HEK293 (cell line): ENCODE data around the gene MPHOSPH6.

Experiments
- CTCF ChIA-PET: fragments of 350-600 bp; formaldehyde crosslinking; extraction: SDS; loops from one replicate; lab custom pipeline; 2021; ENCODE audit warnings: antibody characterized with exemption; lab: Yijun Ruan, JAX
- POLR2A ChIA-PET: fragments of 300-600 bp; formaldehyde crosslinking; extraction: SDS; loops from one replicate; lab custom pipeline; 2020; ENCODE audit warnings: antibody characterized with exemption, inconsistent platforms; lab: Yijun Ruan, JAX
- H3K27ac ChIP-seq: fragments of 200-500 bp; sonication (Bioruptor generic); 2 replicates; pipeline ENCODE4 v1.5.1; 2014; ENCODE audit warnings: low read depth, low read length, control low read depth, inconsistent platforms; ENCODE audit errors: extremely low read depth
- H3K36me3 ChIP-seq, 2 experiments: fragments of 200-500 bp in 1 of 2; sonication (Bioruptor generic) in 1 of 2; 1 replicate in 1 of 2; 2 replicates in 1 of 2; pipeline ENCODE4 v1.5.1; 2014 to 2017; ENCODE audit warnings: inconsistent platforms in 2 of 2, low read length in 2 of 2; ENCODE audit not compliant: control insufficient read depth in 2 of 2, insufficient read depth in 1 of 2
- H3K4me1 ChIP-seq: fragments of 200-500 bp; sonication (Bioruptor generic); 2 replicates; pipeline ENCODE4 v1.5.1; 2014; ENCODE audit warnings: mild to moderate bottlenecking, low read length, inconsistent platforms; ENCODE audit not compliant: control insufficient read depth, insufficient read depth
- H3K4me3 ChIP-seq: 2 replicates; pipeline ENCODE4 v1.5.1; 2011; ENCODE audit warnings: low read depth, mild to moderate bottlenecking, control low read depth, low read length, moderate library complexity
- H3K9me3 ChIP-seq: fragments of 200-500 bp; sonication (Bioruptor generic); 2 replicates; pipeline ENCODE4 v1.5.1; 2014; ENCODE audit warnings: low read depth, low read length, inconsistent platforms; ENCODE audit not compliant: control insufficient read depth, insufficient read depth
- GFI1B ChIP-seq: fragments of 450-650 bp; formaldehyde crosslinking; IDR thresholded peaks from 2 replicates; pipeline ENCODE4 v1.5.1; 2016; ENCODE audit warnings: missing biosample characterization, missing genetic modification characterization
- REST ChIP-seq: fragments of 450-650 bp; formaldehyde crosslinking; IDR thresholded peaks from 2 replicates; pipeline ENCODE4 v1.5.1; 2016; ENCODE audit warnings: missing biosample characterization, missing genetic modification characterization
- YY1 ChIP-seq: fragments of 450-650 bp; formaldehyde crosslinking; IDR thresholded peaks from 2 replicates; pipeline ENCODE4 v1.5.1; 2018; ENCODE audit warnings: missing biosample characterization, missing genetic modification characterization
- ZBTB20 ChIP-seq: fragments of 450-650 bp; formaldehyde crosslinking; IDR thresholded peaks from 2 replicates; pipeline ENCODE4 v1.5.1; 2016; ENCODE audit warnings: missing biosample characterization, missing genetic modification characterization
- ZBTB26 ChIP-seq: fragments of 450-650 bp; formaldehyde crosslinking; optimal IDR thresholded peaks from 2 replicates; pipeline ENCODE3; 2016; ENCODE audit warnings: missing biosample characterization, mild to moderate bottlenecking, missing genetic modification characterization
- ZBTB6 ChIP-seq: fragments of 450-650 bp; formaldehyde crosslinking; IDR thresholded peaks from 2 replicates; pipeline ENCODE4 v1.5.1; 2017; ENCODE audit warnings: missing biosample characterization, missing genetic modification characterization
- ZNF10 ChIP-seq: fragments of 450-650 bp; formaldehyde crosslinking; IDR thresholded peaks from 2 replicates; pipeline ENCODE4 v1.5.1; 2017; ENCODE audit warnings: missing biosample characterization, missing genetic modification characterization
- ZNF138 ChIP-seq: fragments of 450-650 bp; formaldehyde crosslinking; IDR thresholded peaks from 2 replicates; pipeline ENCODE4 v1.5.1; 2016; ENCODE audit warnings: missing biosample characterization, missing genetic modification characterization, borderline replicate concordance
- ZNF169 ChIP-seq: fragments of 450-650 bp; formaldehyde crosslinking; IDR thresholded peaks from 2 replicates; pipeline ENCODE4 v1.5.1; 2016; ENCODE audit warnings: missing biosample characterization, missing genetic modification characterization
- ZNF280D ChIP-seq: fragments of 450-650 bp; formaldehyde crosslinking; IDR thresholded peaks from 2 replicates; pipeline ENCODE4 v1.5.1; 2016; ENCODE audit warnings: missing biosample characterization, missing genetic modification characterization
- ZNF324 ChIP-seq: fragments of 450-650 bp; formaldehyde crosslinking; IDR thresholded peaks from 2 replicates; pipeline ENCODE4 v1.5.1; 2016; ENCODE audit warnings: missing biosample characterization, missing genetic modification characterization
- ZNF398 ChIP-seq: fragments of 450-650 bp; formaldehyde crosslinking; IDR thresholded peaks from 2 replicates; pipeline ENCODE4 v1.5.1; 2017; ENCODE audit warnings: missing biosample characterization, missing genetic modification characterization
- ZNF423 ChIP-seq: fragments of 450-650 bp; formaldehyde crosslinking; IDR thresholded peaks from 2 replicates; pipeline ENCODE4 v1.5.1; 2016; ENCODE audit warnings: missing biosample characterization, missing genetic modification characterization
- ZNF426 ChIP-seq: fragments of 450-650 bp; formaldehyde crosslinking; IDR thresholded peaks from 2 replicates; pipeline ENCODE4 v1.5.1; 2017; ENCODE audit warnings: missing biosample characterization, missing genetic modification characterization, mild to moderate bottlenecking, inconsistent platforms, moderate library complexity
- ZNF433 ChIP-seq: fragments of 450-650 bp; formaldehyde crosslinking; IDR thresholded peaks from 2 replicates; pipeline ENCODE4 v1.5.1; 2016; ENCODE audit warnings: missing biosample characterization, missing genetic modification characterization, low read depth
- ZNF585B ChIP-seq: fragments of 450-650 bp; formaldehyde crosslinking; IDR thresholded peaks from 2 replicates; pipeline ENCODE4 v1.5.1; 2016; ENCODE audit warnings: missing biosample characterization, missing genetic modification characterization
- ZNF600 ChIP-seq: fragments of 450-650 bp; formaldehyde crosslinking; IDR thresholded peaks from 2 replicates; pipeline ENCODE4 v1.5.1; 2016; ENCODE audit warnings: missing biosample characterization, missing genetic modification characterization
- ZNF707 ChIP-seq: fragments of 450-650 bp; formaldehyde crosslinking; IDR thresholded peaks from 2 replicates; pipeline ENCODE4 v1.5.1; 2016; ENCODE audit warnings: missing biosample characterization, missing genetic modification characterization
- ZNF792 ChIP-seq: fragments of 450-650 bp; formaldehyde crosslinking; IDR thresholded peaks from 2 replicates; pipeline ENCODE4 v1.5.1; 2016; ENCODE audit warnings: missing biosample characterization, missing genetic modification characterization
- ZSCAN5A ChIP-seq: fragments of 450-650 bp; formaldehyde crosslinking; IDR thresholded peaks from 2 replicates; pipeline ENCODE4 v1.5.1; 2016; ENCODE audit warnings: missing biosample characterization, missing genetic modification characterization

Gene MPHOSPH6

GRCh38 chr16:82147546-82147945, 22.5 kb downstream of the MPHOSPH6 start:
- ChIA-PET CTCF (no interaction called here), POLR2A (no interaction called here)
- no peaks in the 10 kb centered on the region for H3K9me3 ChIP-seq
- peaks cover 4% of the 10 kb centered on the region for H3K4me1 ChIP-seq
- TF ChIP-seq ZNF433 = no peak
- TF ChIP-seq ZNF707 (tag by site-specific recombination) = no peak
- no peak for TF ChIP-seq ZNF398 (tag by site-specific recombination)
- no peak overlapping the region for H3K27ac ChIP-seq
- H3K4me3 ChIP-seq = no peak overlapping the region
- H3K36me3 ChIP-seq = peaks cover 0 to 43% of the 10 kb centered on the region in 2 experiments; a peak in 2 of 3 replicates

GRCh38 chr16:82146957-82147356, 23.1 kb downstream of the MPHOSPH6 start:
- H3K4me3 ChIP-seq = no peak overlapping the region
- TF ChIP-seq ZNF585B (tag by site-specific recombination) (no peak), ZNF600 (tag by site-specific recombination) (no peak), ZNF169 (tag by site-specific recombination) (no peak), ZNF324 (tag by site-specific recombination) (no peak), ZBTB26 (tag by site-specific recombination) (no peak), ZNF280D (no peak), ZNF10 (tag by site-specific recombination) (no peak), ZNF792 (tag by site-specific recombination) (no peak), YY1 (no peak), ZBTB6 (tag by site-specific recombination) (no peak), ZNF426 (tag by site-specific recombination) (no peak), GFI1B (tag by site-specific recombination) (no peak), ZNF138 (tag by site-specific recombination) (no peak), ZSCAN5A (tag by site-specific recombination) (no peak), REST (tag by site-specific recombination) (no peak), ZNF423 (no peak), ZBTB20 (tag by site-specific recombination) (no peak)
- TF ChIP-seq, all 188 proteins: peak for 0
- ChIA-PET CTCF (no interaction called here), POLR2A (no interaction called here)
- Histone ChIP-seq H3K27ac (no peak overlapping the region), H3K36me3 (peaks cover 0 to 43% of the 10 kb centered on the region in 2 experiments; a peak in 2 of 3 replicates), H3K4me1 (no peaks in the 10 kb centered on the region), H3K9me3 (no peaks in the 10 kb centered on the region)
